GM19455 (cell line): ENCODE results near the gene UNC13A.
"Not testable (repeated sequence)": the region's sequence is repeated elsewhere in the genome, so short reads cannot be mapped to it uniquely, and the experiment has no call there.

Experiments used
- ATAC-seq: cut with Tn5 transposase; IDR thresholded peaks from one replicate; pipeline ENCODE4 v1.9.1; 2021; ENCODE audit not compliant: unreplicated experiment

Gene UNC13A

GRCh38 chr19:17575871-17576757 is 112.0 kb downstream of the UNC13A start:
- no peak for ATAC-seq

- ATAC-seq: no peak
These were observed 115.5 kb downstream of the UNC13A start for GRCh38 chr19:17572638-17573037.

DNA sequence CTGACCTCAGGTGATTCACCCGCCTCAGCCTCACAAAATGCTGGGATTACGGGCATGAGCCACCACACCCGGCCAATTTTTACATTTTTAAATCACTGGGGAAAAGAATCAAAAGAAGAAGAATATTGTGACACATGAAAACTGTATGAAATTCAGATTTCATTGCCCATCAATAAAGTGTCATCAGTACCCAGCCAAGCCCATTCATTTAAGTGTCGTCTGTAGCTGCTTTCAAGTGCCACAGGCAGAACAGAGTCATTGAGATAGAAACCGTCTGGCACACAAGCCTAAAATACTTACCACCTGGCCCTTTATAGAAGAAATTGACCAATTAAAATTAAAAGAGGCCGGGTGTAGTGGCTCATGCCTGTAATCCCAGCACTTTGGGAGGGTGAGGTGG is 117.4 kb downstream of the UNC13A start:
- ATAC-seq: no peak

DNA sequence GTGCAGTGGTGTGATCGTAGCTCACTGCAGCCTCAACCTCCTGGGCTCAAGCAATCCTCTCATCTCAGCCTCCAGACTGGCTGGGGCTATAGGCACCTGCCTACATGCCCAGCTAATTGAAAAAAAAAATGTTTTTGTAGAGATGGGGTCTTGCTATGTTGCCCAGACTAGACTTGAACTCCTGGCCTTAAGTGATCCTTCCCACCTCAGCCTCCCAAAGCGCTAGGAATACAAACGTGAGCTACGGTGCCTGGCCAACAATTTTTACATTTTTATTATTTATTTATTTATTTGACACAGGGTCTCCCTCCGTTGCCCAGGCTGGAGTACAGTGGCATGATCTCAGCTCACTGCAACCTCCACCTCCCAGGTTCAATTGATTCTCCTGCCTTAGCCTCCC is 117.9 kb downstream of the UNC13A start:
- ATAC-seq: not testable (repeated sequence)

DNA sequence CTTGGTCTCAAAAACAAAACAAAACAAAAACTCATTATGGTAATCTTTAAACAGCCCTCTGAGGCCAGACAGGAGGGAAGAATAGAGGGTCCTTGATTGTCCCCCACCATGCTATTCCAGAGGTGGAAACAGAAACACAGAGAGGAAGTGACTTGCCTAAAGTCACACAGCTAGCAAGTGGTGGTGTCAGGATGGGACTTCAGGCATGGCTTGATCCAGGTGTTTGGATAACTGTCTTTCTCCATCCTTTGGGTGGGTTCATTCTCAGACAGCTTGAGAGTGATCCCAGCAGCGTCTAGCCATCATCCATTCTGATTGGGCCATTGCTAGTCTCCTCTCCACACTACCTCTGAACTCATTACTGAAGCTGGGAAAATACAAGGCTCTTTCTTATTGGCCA is 120.2 kb downstream of the UNC13A start:
- no peak for ATAC-seq

DNA sequence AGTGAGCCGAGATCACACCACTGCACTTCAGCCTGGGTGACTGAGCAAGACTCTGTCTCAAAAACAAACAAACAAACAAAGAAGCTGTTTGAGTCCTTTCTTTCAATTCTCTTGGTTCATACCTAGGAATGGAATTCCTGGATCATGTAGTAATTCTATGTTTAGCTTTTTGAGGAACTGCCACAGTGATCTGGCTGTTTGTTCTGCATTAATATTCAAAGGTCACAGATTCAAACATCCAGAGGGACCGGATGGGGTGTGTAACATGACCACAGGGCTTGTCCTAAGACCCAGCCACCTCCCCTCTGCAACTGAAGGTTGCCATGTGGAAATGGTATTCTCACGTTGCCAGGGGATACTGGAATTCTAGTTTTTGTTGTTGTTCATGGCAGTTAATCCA is 122.5 kb downstream of the UNC13A start:
- ATAC-seq: no peak

DNA sequence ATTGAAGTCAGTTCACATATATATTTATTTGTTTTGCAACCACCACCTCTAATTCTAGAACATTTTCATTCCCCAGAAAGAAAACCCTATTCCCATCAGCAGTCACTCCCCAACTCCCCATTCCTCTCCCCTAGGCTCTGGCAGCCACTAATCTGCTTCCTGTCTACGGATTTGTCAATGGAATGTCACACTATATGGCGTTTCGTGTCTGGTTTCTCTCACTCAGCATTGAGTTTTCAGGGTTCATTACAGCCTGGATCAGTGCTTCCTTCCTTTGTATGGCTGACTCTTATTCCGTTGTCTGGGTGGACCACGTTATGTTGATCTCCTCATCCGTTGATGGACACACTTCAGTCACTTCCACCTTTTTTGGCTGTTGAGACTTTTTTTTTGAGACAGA is 123.4 kb downstream of the UNC13A start:
- no peak for ATAC-seq

DNA sequence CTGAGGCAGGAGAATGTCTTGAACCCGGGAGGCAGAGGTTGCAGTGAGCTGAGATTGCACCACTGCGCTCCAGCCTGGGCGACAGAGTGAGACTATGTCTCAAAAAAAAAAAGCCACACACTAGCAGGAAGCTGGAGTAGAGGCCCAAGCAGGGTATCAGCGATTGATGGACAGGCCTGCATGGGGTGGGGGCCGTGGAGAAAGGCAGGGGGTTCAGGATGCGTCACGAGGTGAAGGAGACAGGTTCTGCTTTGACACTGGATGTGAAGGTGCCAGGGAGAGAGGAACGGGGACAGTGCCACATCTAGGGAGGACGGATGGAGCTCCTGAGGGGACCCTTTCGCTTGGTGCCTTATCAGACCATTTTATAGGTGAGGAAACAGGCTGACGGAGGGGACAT is 125.6 kb downstream of the UNC13A start:
- ATAC-seq: no peak

DNA sequence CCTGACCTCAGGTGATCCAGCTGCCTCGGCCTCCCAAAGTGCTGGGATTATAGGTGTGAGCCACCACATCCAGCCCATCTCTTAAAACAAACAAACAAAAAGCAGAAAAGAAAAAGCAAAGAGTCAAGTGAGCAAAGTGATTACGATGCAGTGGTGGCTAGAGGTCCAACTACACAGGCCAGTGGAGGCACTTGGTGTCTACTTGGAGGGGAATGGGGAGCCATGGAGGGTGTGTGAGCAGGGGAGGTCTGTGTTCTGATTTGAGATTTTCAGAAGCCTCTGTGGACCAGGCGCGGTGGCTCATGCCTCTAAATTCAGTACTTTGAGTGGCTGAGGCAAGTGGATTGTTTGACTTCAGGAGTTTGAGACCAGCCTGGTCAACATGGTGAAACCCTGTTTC is 126.1 kb downstream of the UNC13A start:
- ATAC-seq: no peak

DNA sequence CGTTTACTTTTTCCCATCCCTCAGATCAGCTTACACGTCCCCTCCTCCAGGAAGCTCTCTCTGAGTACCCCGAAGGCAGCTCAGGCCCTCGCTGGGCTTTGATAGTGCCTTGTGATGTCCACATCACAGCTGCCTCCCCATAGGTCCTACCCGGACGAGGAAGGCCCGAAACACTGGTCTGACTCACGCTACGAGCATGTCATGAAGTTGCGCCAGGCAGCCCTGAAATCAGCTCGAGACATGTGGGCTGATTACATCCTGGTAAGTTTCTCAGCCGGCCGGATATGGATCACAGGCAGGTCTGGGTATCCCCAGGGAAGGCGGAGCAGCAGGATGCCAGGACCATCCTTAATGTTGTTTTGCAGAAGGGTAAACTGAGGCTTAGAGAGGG is 128.0 kb downstream of the UNC13A start:
- no peak for ATAC-seq

DNA sequence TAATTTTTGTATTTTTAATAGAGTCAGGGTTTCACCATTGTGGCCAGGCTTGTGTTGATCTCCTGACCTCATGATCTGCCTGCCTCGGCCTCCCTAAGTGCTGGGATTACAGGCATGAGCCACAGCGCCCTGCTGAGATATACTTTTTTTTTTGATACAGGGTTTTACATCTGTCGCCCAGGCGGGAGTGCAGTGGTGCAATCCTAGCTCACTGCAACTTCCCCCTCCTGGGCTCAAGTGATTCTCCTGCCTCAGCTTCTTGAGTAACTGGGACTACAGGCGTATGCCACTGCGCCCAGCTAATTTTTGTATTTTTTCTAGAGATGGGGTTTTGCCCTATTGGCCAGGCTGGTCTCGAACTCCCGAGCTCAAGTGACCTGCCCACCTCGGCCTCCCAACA is 130.7 kb downstream of the UNC13A start:
- ATAC-seq: no peak

- no peak for ATAC-seq
These were observed 131.2 kb downstream of the UNC13A start for GRCh38 chr19:17556995-17557394.

- ATAC-seq: peak; percentile 25
These were observed 132.0 kb downstream of the UNC13A start for GRCh38 chr19:17555929-17556813.

GRCh38 chr19:17555480-17555928 is 132.7 kb downstream of the UNC13A start, which contains the start of gene COLGALT1:
Gene COLGALT1 (plus strand): TSS chr19:17555649. CDS start chr19:17555714, 65 bp downstream.
- peak; percentile 79 for ATAC-seq

- no peak for ATAC-seq
These were observed 133.1 kb downstream of the UNC13A start for GRCh38 chr19:17554968-17555479.

DNA sequence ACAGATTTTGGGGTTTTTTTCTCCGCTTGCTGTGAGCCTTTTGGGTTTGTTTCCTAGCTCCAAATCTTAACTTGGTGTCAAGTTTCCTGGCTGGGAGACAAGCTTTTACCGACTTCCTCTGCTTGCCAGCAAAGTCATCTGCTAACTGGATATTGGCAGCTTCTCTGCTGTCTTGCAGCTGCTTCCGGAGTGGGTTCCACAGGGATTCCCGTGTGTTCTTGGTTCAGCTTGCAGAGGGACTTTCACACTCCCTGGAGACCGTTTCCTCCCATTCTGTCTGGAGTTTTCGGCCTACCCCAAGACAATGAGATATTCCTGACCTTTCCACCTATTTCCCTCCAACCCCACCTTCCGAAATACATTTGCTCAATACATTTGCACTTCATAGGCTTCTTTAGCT is 134.9 kb downstream of the UNC13A start:
- no peak for ATAC-seq

DNA sequence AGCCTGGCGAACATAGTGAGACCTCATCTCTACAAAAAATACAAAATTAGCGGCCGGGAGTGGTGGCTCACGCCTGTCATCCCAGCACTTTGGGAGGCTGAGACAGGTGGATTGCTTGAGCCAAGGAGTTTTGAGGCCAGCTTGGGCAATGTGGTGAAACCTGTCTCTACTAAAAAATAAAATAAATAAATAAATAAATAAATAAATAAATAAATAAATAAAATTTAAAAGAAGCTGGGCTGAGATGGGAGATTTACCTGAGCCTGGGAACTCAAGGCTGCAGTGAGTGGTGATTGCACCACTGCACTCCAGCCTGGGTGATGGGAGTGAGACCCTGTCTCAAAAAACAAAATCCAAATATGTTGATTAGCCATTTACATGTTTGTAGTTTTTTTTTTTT is 135.4 kb downstream of the UNC13A start:
- not testable (repeated sequence) for ATAC-seq
